ENCODE results near the gene LYSMD1.
A peak's percentile ranks its signal among the peaks of the same experiment; 100 is the strongest.

LYSMD1 gene

DNA sequence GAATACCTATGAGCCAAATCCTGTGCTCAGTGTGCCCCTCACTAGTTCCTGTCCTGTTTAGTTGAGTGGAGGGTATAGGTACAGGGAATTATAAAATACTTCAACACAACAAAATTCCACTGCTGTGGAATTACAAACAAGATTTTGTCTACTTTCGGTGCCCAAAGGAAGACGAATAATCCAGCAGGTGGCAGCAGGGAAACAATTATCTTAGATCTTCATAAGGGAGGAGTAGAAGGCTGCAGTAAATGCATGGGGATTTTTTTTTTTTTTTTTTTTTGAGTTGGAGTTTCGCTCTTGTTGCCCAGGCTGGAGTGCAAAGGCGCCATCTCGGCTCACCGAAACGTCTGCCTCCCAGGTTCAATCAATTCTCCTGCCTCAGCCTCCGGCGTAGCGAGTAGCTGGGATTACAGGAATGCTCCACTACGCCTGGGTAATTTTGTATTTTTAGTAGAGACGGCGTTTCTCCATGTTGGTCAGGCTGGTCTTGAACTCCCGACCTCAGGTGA is 30.6 kb upstream of the LYSMD1 start (continued):
- TF ChIP-seq ZNF335 (tag by site-specific recombination; conservative IDR thresholded peaks at IDR 0.05): peak; percentile 59
- no peak for TF ChIP-seq OVOL3 (tag by site-specific recombination; IDR thresholded peaks at IDR 0.05)
- TF ChIP-seq BCL11A (tag by site-specific recombination; IDR thresholded peaks at IDR 0.05; ENCODE audit: low read depth): no peak
- TF ChIP-seq ZNF433 (tag by site-specific recombination; IDR thresholded peaks at IDR 0.05; ENCODE audit: low read depth): no peak
- no peak for TF ChIP-seq GLI4 (tag by site-specific recombination; IDR thresholded peaks at IDR 0.05)
- no peak for TF ChIP-seq ZNF549 (tag by site-specific recombination; IDR thresholded peaks at IDR 0.05)
- TF ChIP-seq, protein P1, sequence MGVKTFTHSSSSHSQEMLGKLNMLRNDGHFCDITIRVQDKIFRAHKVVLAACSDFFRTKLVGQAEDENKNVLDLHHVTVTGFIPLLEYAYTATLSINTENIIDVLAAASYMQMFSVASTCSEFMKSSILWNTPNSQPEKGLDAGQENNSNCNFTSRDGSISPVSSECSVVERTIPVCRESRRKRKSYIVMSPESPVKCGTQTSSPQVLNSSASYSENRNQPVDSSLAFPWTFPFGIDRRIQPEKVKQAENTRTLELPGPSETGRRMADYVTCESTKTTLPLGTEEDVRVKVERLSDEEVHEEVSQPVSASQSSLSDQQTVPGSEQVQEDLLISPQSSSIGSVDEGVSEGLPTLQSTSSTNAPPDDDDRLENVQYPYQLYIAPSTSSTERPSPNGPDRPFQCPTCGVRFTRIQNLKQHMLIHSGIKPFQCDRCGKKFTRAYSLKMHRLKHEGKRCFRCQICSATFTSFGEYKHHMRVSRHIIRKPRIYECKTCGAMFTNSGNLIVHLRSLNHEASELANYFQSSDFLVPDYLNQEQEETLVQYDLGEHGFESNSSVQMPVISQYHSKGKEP (tag by site-specific recombination; IDR thresholded peaks at IDR 0.05): peak; percentile 99
- TF ChIP-seq SP2 (tag by site-specific recombination; IDR thresholded peaks at IDR 0.05): no peak
- peak; percentile 98 for TF ChIP-seq ZNF654 (tag by site-specific recombination; IDR thresholded peaks at IDR 0.05; ENCODE audit: low read depth)
- TF ChIP-seq, protein P2, sequence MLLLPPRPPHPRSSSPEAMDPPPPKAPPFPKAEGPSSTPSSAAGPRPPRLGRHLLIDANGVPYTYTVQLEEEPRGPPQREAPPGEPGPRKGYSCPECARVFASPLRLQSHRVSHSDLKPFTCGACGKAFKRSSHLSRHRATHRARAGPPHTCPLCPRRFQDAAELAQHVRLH (tag by site-specific recombination; IDR thresholded peaks at IDR 0.05): no peak
- TF ChIP-seq ZNF558 (tag by site-specific recombination; IDR thresholded peaks at IDR 0.05): no peak
- TF ChIP-seq, protein P3, sequence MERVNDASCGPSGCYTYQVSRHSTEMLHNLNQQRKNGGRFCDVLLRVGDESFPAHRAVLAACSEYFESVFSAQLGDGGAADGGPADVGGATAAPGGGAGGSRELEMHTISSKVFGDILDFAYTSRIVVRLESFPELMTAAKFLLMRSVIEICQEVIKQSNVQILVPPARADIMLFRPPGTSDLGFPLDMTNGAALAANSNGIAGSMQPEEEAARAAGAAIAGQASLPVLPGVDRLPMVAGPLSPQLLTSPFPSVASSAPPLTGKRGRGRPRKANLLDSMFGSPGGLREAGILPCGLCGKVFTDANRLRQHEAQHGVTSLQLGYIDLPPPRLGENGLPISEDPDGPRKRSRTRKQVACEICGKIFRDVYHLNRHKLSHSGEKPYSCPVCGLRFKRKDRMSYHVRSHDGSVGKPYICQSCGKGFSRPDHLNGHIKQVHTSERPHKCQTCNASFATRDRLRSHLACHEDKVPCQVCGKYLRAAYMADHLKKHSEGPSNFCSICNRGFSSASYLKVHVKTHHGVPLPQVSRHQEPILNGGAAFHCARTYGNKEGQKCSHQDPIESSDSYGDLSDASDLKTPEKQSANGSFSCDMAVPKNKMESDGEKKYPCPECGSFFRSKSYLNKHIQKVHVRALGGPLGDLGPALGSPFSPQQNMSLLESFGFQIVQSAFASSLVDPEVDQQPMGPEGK (tag by site-specific recombination; IDR thresholded peaks at IDR 0.05): 0 out of 2 replicates have a peak, but pooled peaks have one; percentile 35
- TF ChIP-seq, protein P4, sequence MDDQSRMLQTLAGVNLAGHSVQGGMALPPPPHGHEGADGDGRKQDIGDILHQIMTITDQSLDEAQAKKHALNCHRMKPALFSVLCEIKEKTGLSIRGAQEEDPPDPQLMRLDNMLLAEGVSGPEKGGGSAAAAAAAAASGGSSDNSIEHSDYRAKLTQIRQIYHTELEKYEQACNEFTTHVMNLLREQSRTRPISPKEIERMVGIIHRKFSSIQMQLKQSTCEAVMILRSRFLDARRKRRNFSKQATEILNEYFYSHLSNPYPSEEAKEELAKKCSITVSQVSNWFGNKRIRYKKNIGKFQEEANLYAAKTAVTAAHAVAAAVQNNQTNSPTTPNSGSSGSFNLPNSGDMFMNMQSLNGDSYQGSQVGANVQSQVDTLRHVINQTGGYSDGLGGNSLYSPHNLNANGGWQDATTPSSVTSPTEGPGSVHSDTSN (CRISPR knock-in tag; IDR thresholded peaks at IDR 0.05): no peak
- TF ChIP-seq, protein P5, sequence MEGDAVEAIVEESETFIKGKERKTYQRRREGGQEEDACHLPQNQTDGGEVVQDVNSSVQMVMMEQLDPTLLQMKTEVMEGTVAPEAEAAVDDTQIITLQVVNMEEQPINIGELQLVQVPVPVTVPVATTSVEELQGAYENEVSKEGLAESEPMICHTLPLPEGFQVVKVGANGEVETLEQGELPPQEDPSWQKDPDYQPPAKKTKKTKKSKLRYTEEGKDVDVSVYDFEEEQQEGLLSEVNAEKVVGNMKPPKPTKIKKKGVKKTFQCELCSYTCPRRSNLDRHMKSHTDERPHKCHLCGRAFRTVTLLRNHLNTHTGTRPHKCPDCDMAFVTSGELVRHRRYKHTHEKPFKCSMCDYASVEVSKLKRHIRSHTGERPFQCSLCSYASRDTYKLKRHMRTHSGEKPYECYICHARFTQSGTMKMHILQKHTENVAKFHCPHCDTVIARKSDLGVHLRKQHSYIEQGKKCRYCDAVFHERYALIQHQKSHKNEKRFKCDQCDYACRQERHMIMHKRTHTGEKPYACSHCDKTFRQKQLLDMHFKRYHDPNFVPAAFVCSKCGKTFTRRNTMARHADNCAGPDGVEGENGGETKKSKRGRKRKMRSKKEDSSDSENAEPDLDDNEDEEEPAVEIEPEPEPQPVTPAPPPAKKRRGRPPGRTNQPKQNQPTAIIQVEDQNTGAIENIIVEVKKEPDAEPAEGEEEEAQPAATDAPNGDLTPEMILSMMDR (tag by site-specific recombination; IDR thresholded peaks at IDR 0.05): peak; percentile 68; the same call in 1 of the 2 replicates
- TF ChIP-seq ZNF830 (tag by site-specific recombination; IDR thresholded peaks at IDR 0.05; ENCODE audit: low read depth): no peak
- no peak for TF ChIP-seq ZNF16 (tag by site-specific recombination; IDR thresholded peaks at IDR 0.05; ENCODE audit: low read depth)
- TF ChIP-seq IKZF3 (tag by site-specific recombination; IDR thresholded peaks at IDR 0.05): peak; percentile 83
- TF ChIP-seq, protein P6, sequence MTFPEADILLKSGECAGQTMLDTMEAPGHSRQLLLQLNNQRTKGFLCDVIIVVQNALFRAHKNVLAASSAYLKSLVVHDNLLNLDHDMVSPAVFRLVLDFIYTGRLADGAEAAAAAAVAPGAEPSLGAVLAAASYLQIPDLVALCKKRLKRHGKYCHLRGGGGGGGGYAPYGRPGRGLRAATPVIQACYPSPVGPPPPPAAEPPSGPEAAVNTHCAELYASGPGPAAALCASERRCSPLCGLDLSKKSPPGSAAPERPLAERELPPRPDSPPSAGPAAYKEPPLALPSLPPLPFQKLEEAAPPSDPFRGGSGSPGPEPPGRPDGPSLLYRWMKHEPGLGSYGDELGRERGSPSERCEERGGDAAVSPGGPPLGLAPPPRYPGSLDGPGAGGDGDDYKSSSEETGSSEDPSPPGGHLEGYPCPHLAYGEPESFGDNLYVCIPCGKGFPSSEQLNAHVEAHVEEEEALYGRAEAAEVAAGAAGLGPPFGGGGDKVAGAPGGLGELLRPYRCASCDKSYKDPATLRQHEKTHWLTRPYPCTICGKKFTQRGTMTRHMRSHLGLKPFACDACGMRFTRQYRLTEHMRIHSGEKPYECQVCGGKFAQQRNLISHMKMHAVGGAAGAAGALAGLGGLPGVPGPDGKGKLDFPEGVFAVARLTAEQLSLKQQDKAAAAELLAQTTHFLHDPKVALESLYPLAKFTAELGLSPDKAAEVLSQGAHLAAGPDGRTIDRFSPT (tag by site-specific recombination; IDR thresholded peaks at IDR 0.05): no peak
- TF ChIP-seq ZNF140 (tag by site-specific recombination; IDR thresholded peaks at IDR 0.05): no peak
- TF ChIP-seq, protein P7, sequence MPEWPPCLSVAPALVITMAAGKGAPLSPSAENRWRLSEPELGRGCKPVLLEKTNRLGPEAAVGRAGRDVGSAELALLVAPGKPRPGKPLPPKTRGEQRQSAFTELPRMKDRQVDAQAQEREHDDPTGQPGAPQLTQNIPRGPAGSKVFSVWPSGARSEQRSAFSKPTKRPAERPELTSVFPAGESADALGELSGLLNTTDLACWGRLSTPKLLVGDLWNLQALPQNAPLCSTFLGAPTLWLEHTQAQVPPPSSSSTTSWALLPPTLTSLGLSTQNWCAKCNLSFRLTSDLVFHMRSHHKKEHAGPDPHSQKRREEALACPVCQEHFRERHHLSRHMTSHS (tag by site-specific recombination; IDR thresholded peaks at IDR 0.05): no peak
- no peak for TF ChIP-seq ZFP69B (tag by site-specific recombination; IDR thresholded peaks at IDR 0.05)
- TF ChIP-seq ZNF2 (tag by site-specific recombination; IDR thresholded peaks at IDR 0.05): peak; percentile 57; the same call in 1 of the 2 replicates
- TF ChIP-seq, protein P8, sequence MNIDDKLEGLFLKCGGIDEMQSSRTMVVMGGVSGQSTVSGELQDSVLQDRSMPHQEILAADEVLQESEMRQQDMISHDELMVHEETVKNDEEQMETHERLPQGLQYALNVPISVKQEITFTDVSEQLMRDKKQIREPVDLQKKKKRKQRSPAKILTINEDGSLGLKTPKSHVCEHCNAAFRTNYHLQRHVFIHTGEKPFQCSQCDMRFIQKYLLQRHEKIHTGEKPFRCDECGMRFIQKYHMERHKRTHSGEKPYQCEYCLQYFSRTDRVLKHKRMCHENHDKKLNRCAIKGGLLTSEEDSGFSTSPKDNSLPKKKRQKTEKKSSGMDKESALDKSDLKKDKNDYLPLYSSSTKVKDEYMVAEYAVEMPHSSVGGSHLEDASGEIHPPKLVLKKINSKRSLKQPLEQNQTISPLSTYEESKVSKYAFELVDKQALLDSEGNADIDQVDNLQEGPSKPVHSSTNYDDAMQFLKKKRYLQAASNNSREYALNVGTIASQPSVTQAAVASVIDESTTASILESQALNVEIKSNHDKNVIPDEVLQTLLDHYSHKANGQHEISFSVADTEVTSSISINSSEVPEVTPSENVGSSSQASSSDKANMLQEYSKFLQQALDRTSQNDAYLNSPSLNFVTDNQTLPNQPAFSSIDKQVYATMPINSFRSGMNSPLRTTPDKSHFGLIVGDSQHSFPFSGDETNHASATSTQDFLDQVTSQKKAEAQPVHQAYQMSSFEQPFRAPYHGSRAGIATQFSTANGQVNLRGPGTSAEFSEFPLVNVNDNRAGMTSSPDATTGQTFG (tag by site-specific recombination; IDR thresholded peaks at IDR 0.05; ENCODE audit: borderline replicate concordance): no peak
- TF ChIP-seq, protein P9, sequence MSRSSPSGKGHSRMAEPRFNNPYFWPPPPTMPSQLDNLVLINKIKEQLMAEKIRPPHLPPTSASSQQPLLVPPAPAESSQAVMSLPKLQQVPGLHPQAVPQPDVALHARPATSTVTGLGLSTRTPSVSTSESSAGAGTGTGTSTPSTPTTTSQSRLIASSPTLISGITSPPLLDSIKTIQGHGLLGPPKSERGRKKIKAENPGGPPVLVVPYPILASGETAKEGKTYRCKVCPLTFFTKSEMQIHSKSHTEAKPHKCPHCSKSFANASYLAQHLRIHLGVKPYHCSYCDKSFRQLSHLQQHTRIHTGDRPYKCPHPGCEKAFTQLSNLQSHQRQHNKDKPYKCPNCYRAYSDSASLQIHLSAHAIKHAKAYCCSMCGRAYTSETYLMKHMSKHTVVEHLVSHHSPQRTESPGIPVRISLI (tag by site-specific recombination; IDR thresholded peaks at IDR 0.05): peak; percentile 95
